NCI-H510A treated with DMSO at 0.1 percent for 48 hours (cell line): ENCODE results near the gene PLCB3.

Experiments
- DNase-seq: peaks from one replicate; lab custom pipeline; 2025; lab: John Stamatoyannopoulos, UW

PLCB3 gene

GRCh38 chr11:64250415-64251015, 815 bp upstream of the PLCB3 start:
- DNase-seq = no peak

- DNase-seq = no peak
Observed at GRCh38 chr11:64251753-64252002, 348 bp downstream of the PLCB3 start.

- no peak for DNase-seq
Observed at GRCh38 chr11:64252003-64252872, 908 bp downstream of the PLCB3 start.

- DNase-seq = no peak
Observed at GRCh38 chr11:64253043-64253442, 1.7 kb downstream of the PLCB3 start.

- no peak for DNase-seq
Observed at GRCh38 chr11:64253481-64253880, 2.2 kb downstream of the PLCB3 start.

- DNase-seq = no peak
Observed at GRCh38 chr11:64254326-64254725, 3.0 kb downstream of the PLCB3 start.

- DNase-seq = no peak
Observed at GRCh38 chr11:64255135-64256128, 4.1 kb downstream of the PLCB3 start.

- no peak for DNase-seq
Observed at GRCh38 chr11:64256300-64256699, 5.0 kb downstream of the PLCB3 start.

- no peak for DNase-seq
Observed at GRCh38 chr11:64258356-64258755, 7.0 kb downstream of the PLCB3 start.

- no peak for DNase-seq
Observed at GRCh38 chr11:64258946-64259532, 7.7 kb downstream of the PLCB3 start.

- DNase-seq = no peak
Observed at GRCh38 chr11:64259533-64260067, 8.3 kb downstream of the PLCB3 start.

- no peak for DNase-seq
Observed at GRCh38 chr11:64260147-64260708, 8.9 kb downstream of the PLCB3 start.

- DNase-seq = no peak
Observed at GRCh38 chr11:64261556-64262080, 10.3 kb downstream of the PLCB3 start.

GRCh38 chr11:64262271-64263002, 11.1 kb downstream of the PLCB3 start:
- no peak for DNase-seq

- no peak for DNase-seq
Observed at GRCh38 chr11:64263021-64263946, 12.0 kb downstream of the PLCB3 start.

- no peak for DNase-seq
Observed at GRCh38 chr11:64263947-64264317, 12.6 kb downstream of the PLCB3 start.

GRCh38 chr11:64264371-64264852, 13.1 kb downstream of the PLCB3 start:
- no peak for DNase-seq

- no peak for DNase-seq
Observed at GRCh38 chr11:64265176-64266160, 14.1 kb downstream of the PLCB3 start.
